HepG2 (cell line): ENCODE measurements around the gene ABL2. TPM values are rescaled to one million over a fixed set of nuclear protein-coding genes. Genes with fewer than 3 reads are reported as not detected.

Experiments
- AKNA ChIP-seq: sonication (generic); formaldehyde crosslinking; IDR thresholded peaks from 2 replicates; pipeline ENCODE4 v1.4.0; 2020; ENCODE audit warnings: missing genetic modification reagents, borderline replicate concordance
- ATRX ChIP-seq: sonication (generic); formaldehyde crosslinking; IDR thresholded peaks from 2 replicates; pipeline ENCODE4 v1.4.0; 2020; ENCODE audit warnings: missing genetic modification reagents, borderline replicate concordance
- BATF2 ChIP-seq: sonication (generic); formaldehyde crosslinking; IDR thresholded peaks from 2 replicates; pipeline ENCODE4 v1.8.0; 2022; ENCODE audit warnings: mild to moderate bottlenecking, missing genetic modification reagents, moderate library complexity
- FOXP1 ChIP-seq, 2 experiments: fragments of 450-650 bp in 1 of 2; IDR thresholded peaks; 2 replicates each; pipeline ENCODE4 v1.6.1; 2017 to 2018; ENCODE audit warnings: antibody characterized with exemption in 1 of 2
- HDAC2 ChIP-seq: sonication (generic); formaldehyde crosslinking; IDR thresholded peaks from 2 replicates; pipeline ENCODE4 v1.4.0; 2020; ENCODE audit warnings: missing genetic modification reagents
- MED13 ChIP-seq: sonication (generic); formaldehyde crosslinking; IDR thresholded peaks from 2 replicates; pipeline ENCODE4 v1.5.0; 2020; ENCODE audit warnings: missing genetic modification reagents
- MIXL1 ChIP-seq: IDR thresholded peaks from 2 replicates; pipeline ENCODE4 v1.6.1; 2016
- NFKB2 ChIP-seq: sonication (generic); formaldehyde crosslinking; IDR thresholded peaks from 2 replicates; pipeline ENCODE4 v1.4.0; 2020; ENCODE audit warnings: missing genetic modification reagents, borderline replicate concordance
- POGZ ChIP-seq: sonication (generic); formaldehyde crosslinking; IDR thresholded peaks from 2 replicates; pipeline ENCODE4 v1.4.0; 2020; ENCODE audit warnings: mild to moderate bottlenecking, missing genetic modification reagents
- RBM22 ChIP-seq: fragments of 200-400 bp; formaldehyde crosslinking; optimal IDR thresholded peaks from 2 replicates; pipeline ENCODE3; 2017; ENCODE audit warnings: mild to moderate bottlenecking, low read length, moderate library complexity
- RELA ChIP-seq: sonication (generic); formaldehyde crosslinking; IDR thresholded peaks from 2 replicates; pipeline ENCODE4 v1.4.0; 2020; ENCODE audit warnings: missing genetic modification reagents
- ZBTB39 ChIP-seq: sonication (generic); formaldehyde crosslinking; IDR thresholded peaks from 2 replicates; pipeline ENCODE4 v1.5.0; 2020; ENCODE audit warnings: missing genetic modification reagents
- ZNF121 ChIP-seq: sonication (generic); formaldehyde crosslinking; IDR thresholded peaks from 2 replicates; pipeline ENCODE4 v1.5.0; 2020; ENCODE audit warnings: mild to moderate bottlenecking, missing genetic modification reagents
- ZNF138 ChIP-seq: sonication (generic); formaldehyde crosslinking; IDR thresholded peaks from 2 replicates; pipeline ENCODE4 v1.5.0; 2020; ENCODE audit warnings: mild to moderate bottlenecking, low read depth, missing genetic modification reagents
- ZNF547 ChIP-seq: sonication (generic); formaldehyde crosslinking; IDR thresholded peaks from 2 replicates; pipeline ENCODE4 v1.5.1; 2020; ENCODE audit warnings: mild to moderate bottlenecking, missing genetic modification reagents
- ZNF562 ChIP-seq: sonication (generic); formaldehyde crosslinking; IDR thresholded peaks from 2 replicates; pipeline ENCODE4 v1.8.0; 2022; ENCODE audit warnings: missing genetic modification reagents, borderline replicate concordance
- ZNF605 ChIP-seq: sonication (generic); formaldehyde crosslinking; IDR thresholded peaks from 2 replicates; pipeline ENCODE4 v1.8.0; 2022; ENCODE audit warnings: mild to moderate bottlenecking, missing genetic modification reagents
- ZNF615 ChIP-seq: sonication (generic); formaldehyde crosslinking; IDR thresholded peaks from 2 replicates; pipeline ENCODE4 v1.5.0; 2020; ENCODE audit warnings: mild to moderate bottlenecking, missing genetic modification reagents, borderline replicate concordance
- ZNF883 ChIP-seq: sonication (generic); formaldehyde crosslinking; IDR thresholded peaks from 2 replicates; pipeline ENCODE4 v1.5.1; 2020; ENCODE audit warnings: mild to moderate bottlenecking, missing genetic modification reagents; ENCODE audit errors: not compliant biosample characterization
- polyA plus RNA-seq, 8 experiments: library from polyadenylated mRNA; depleted of rRNA in 3 of 8; stranded (reverse) in 7 of 8; unstranded in 1 of 8; fragments of >200 nt; fragmentation: Illumina TruSeq in 4 of 8; extraction: Trizol in 4 of 8; gene quantifications; 2 replicates each; pipeline versions ENCODE4 v1.2.1 to v1.2.3, GENCODE V29; 2011 to 2016; ENCODE audit warnings: low read depth in 4 of 8, missing spikeins in 1 of 8, mixed read lengths in 1 of 8; ENCODE audit not compliant: insufficient read depth in 1 of 8
- total RNA-seq, 5 experiments: library from RNA; depleted of rRNA; stranded (reverse); fragments of >200 nt; fragmentation: Illumina TruSeq; extraction: Trizol; gene quantifications; 2 replicates each; pipeline ENCODE4 v1.2.3, GENCODE V29; 2016; ENCODE audit warnings: low read depth in 1 of 5

Gene ABL2
- total and polyA plus RNA-seq, 2 of the 13 experiments (the other 11 are each of a cell fraction or from before 2014, with no cell fraction given), result 5.8 to 6.0 TPM

- TF ChIP-seq ZNF138 (CRISPR knock-in tag), result no peak
- TF ChIP-seq ZNF121 (CRISPR knock-in tag), result no peak
- TF ChIP-seq RBM22, result no peak
- TF ChIP-seq ZBTB39, result 0 out of 2 replicates have a peak, but pooled peaks have one; percentile 51
- no peak for TF ChIP-seq ZNF562 (CRISPR knock-in tag)
- TF ChIP-seq NFKB2 (CRISPR knock-in tag), result no peak
- TF ChIP-seq ZNF615 (CRISPR knock-in tag), result no peak
- no peak for TF ChIP-seq RELA (CRISPR knock-in tag)
- no peak for TF ChIP-seq ZNF605 (CRISPR knock-in tag)
- no peak for TF ChIP-seq AKNA (CRISPR knock-in tag)
- TF ChIP-seq MIXL1 (CRISPR knock-in tag), result peak; percentile 93
- no peak for TF ChIP-seq FOXP1 (IDR thresholded peaks at IDR 0.05)
- peak; percentile 80 for TF ChIP-seq FOXP1 (CRISPR knock-in tag; IDR thresholded peaks at IDR 0.05)
- TF ChIP-seq MED13 (CRISPR knock-in tag), result no peak
- TF ChIP-seq HDAC2 (CRISPR knock-in tag), result peak; percentile 89
- no peak for TF ChIP-seq BATF2 (CRISPR knock-in tag)
- TF ChIP-seq ZNF547 (CRISPR knock-in tag), result no peak
- TF ChIP-seq POGZ (CRISPR knock-in tag), result no peak
- no peak for TF ChIP-seq ATRX (CRISPR knock-in tag)
- TF ChIP-seq ZNF883 (CRISPR knock-in tag), result no peak
Observed at GRCh38 chr1:179104611-179105250, 124.7 kb downstream of the ABL2 start (continued).
